HG03175 (cell line): ENCODE measurements around the gene EP300.
"Not testable (repeated sequence)": the region's sequence is repeated elsewhere in the genome, so short reads cannot be mapped to it uniquely, and the experiment has no call there.

ENCODE experiments used
- ATAC-seq: cut with Tn5 transposase; IDR thresholded peaks from one replicate; pipeline ENCODE4 v1.9.1; 2021; ENCODE audit warnings: mild to moderate bottlenecking, moderate library complexity; ENCODE audit not compliant: unreplicated experiment

Gene EP300

DNA sequence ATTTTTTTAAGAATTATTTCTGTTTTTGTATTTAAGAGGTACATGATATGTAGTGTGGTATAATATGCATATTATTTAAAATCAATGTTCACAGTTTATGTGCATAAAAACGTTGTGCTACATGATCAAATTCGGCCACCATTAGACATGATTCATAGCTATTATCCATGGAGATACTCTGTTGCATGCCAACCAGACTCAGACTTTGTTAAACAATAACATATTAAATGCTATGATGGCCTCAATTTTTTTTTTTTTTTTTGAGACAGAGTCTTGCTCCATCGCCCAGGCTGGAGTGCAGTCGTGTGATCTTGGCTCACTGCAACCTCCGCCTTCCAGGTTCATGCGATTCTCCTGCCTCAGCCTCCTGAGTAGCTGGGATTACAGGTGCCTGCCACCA lies 53.5 kb downstream of the EP300 start:
- ATAC-seq: not testable (repeated sequence)

DNA sequence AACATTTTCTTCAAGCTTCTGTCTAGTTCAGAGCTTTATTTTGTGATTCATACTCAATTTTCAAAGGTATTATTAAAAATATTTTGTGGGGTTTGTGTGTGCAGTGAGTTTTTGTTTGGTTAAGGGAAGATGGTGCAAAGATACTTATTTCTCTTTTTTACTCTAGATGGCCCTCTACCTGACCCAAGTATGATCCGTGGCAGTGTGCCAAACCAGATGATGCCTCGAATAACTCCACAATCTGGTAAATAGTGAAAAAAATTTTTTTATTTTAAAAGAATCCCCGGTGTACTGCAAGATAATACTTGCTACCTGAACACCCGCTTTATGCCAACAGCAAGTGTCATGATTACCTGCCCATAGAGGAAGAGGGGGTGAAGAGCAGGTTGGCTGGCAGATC lies 54.2 kb downstream of the EP300 start:
- ATAC-seq: no peak

- ATAC-seq: no peak
Measured at GRCh38 chr22:41147722-41148121, 55.3 kb downstream of the EP300 start.

GRCh38 chr22:41152902-41153301 lies 60.5 kb downstream of the EP300 start:
- ATAC-seq: no peak

DNA sequence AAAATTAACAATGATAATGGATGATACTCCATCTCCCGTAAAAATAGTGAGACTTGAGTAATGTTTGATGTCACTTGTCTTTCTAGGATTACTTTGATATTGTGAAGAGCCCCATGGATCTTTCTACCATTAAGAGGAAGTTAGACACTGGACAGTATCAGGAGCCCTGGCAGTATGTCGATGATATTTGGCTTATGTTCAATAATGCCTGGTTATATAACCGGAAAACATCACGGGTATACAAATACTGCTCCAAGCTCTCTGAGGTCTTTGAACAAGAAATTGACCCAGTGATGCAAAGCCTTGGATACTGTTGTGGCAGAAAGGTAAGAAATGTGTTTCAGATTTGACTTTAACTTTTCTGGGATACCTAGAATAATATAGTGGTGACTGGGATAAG lies 64.7 kb downstream of the EP300 start:
- no peak for ATAC-seq

DNA sequence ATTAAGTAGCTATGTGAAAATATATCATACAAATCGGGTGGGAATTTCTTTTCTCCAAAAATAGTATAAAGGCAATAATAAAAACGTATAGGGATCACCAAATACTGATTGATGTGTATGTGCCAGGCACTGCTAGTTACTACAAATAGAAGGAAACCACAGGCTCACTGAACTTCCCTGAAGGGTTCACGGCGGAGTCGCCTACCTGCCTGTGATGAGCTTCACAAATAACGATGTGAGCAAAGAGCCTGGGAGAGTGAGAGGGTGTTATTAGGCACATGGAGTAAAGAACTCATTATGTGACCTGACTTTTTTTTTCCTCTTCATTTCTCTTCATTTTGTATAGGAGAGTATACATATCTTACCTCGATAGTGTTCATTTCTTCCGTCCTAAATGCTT lies 76.8 kb downstream of the EP300 start:
- ATAC-seq: no peak

DNA sequence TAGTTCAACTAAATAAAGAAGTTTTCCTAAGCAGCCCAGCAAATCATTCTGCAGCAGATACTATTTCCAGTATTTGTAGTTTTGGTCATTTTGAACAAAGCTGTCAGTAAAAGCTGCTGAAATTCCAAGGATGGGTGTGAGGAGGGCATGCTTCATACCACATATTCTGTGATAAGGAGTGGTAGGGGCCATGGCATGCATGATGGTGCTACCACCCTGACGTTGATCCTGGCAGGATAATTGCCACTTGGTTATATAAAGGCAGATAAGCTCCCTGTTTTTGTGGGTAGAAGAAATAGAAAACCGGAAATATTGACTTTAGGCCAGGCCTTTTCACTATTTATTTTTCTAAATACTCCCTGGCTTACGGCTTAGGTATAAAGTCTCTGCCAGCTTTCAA lies 79.6 kb downstream of the EP300 start:
- no peak for ATAC-seq

GRCh38 chr22:41175546-41175945 lies 83.2 kb downstream of the EP300 start:
- ATAC-seq: no peak

GRCh38 chr22:41177040-41177621 lies 84.7 kb downstream of the EP300 start:
- no peak for ATAC-seq

DNA sequence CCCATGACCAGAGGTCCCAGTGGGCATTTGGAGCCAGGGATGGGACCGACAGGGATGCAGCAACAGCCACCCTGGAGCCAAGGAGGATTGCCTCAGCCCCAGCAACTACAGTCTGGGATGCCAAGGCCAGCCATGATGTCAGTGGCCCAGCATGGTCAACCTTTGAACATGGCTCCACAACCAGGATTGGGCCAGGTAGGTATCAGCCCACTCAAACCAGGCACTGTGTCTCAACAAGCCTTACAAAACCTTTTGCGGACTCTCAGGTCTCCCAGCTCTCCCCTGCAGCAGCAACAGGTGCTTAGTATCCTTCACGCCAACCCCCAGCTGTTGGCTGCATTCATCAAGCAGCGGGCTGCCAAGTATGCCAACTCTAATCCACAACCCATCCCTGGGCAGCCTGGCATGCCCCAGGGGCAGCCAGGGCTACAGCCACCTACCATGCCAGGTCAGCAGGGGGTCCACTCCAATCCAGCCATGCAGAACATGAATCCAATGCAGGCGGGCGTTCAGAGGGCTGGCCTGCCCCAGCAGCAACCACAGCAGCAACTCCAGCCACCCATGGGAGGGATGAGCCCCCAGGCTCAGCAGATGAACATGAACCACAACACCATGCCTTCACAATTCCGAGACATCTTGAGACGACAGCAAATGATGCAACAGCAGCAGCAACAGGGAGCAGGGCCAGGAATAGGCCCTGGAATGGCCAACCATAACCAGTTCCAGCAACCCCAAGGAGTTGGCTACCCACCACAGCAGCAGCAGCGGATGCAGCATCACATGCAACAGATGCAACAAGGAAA lies 85.4 kb downstream of the EP300 start:
- no peak for ATAC-seq

DNA sequence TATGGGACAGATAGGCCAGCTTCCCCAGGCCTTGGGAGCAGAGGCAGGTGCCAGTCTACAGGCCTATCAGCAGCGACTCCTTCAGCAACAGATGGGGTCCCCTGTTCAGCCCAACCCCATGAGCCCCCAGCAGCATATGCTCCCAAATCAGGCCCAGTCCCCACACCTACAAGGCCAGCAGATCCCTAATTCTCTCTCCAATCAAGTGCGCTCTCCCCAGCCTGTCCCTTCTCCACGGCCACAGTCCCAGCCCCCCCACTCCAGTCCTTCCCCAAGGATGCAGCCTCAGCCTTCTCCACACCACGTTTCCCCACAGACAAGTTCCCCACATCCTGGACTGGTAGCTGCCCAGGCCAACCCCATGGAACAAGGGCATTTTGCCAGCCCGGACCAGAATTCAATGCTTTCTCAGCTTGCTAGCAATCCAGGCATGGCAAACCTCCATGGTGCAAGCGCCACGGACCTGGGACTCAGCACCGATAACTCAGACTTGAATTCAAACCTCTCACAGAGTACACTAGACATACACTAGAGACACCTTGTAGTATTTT lies 86.1 kb downstream of the EP300 start:
- no peak for ATAC-seq

GRCh38 chr22:41180362-41180761 lies 88.0 kb downstream of the EP300 start:
- not testable (repeated sequence) for ATAC-seq

DNA sequence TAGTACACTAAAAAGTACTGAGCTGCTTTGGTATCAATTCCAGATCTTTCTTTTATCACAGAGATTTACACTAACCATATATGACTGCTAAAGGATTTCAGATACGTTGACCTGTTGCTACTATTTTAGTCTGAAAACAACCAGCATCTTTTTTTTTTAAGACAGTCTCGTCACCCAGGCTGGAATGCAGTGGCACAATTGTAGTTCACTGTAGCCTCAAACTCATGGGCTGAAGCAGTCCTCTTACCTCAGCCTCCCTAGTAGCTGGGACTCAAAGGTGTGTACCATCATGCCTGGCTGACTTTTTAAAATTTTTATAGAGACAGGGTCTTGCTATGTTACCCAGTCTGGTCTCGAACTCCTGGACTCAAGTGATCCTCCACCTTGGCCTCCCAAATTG lies 88.5 kb downstream of the EP300 start:
- ATAC-seq: no peak

DNA sequence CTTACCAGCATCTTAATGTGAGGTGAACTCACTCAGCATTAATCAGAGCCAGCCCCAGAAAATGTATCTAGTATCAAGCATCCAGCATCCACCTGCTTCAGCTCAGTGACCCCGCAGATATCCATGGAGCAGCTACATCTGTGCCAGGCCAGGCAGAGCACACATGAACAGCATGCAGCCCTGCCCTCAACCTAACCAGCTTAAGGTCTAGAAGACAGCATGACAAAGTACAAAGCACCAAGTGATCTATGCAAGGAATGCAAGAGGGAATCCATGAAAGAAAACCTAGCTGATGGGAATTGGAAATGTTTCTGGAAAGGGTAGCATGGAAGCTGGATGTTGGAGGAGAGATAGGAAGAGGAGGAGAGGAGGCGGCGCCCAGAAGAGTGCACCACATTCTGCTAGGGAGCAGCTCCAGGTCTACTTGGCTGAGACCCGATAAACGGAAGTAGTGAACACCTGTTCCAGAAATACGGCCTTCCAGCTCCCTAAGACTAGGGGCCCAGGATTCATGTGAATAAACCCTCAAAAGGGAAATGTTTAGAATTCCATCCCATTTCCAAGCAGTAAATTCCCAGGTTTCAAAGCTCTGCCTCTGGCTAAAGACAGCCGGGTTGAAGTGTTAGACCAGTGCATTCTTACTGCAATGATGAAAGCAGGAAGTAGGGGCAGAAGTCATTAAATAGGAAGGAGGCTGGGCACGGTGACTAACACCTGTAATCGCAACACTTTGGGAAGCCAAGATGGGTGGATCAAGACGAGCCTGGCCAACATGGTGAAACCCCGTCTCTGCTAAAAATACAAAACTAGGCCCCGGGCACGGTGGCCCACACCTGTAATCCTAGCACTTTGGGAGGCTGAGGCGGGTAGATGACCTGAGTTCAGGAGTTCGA lies 89.2 kb downstream of the EP300 start:
- no peak for ATAC-seq

DNA sequence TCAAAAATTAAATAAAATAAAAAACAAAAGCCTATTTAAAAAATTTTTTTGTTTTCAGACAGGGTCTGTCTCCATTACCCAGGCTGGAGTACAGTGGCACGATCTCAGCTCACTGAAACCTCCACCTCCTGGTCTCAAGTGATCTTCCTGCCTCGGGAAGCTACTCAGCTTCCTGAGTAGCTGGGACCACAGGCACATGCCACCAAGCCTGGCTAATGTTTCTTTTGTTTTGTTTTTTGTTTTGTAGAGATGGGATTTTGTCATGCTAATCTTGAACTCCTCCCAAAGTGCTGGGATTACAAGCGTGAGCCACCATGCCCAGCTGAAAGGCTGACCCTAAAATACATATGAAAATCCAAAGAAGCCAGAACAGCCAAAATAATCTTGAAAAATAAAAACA lies 92.3 kb downstream of the EP300 start:
- no peak for ATAC-seq

GRCh38 chr22:41191467-41191866 lies 99.1 kb downstream of the EP300 start:
- ATAC-seq: no peak

- ATAC-seq: no peak
Measured at GRCh38 chr22:41193829-41194228, 101.4 kb downstream of the EP300 start.

GRCh38 chr22:41197038-41197972 lies 104.9 kb downstream of the EP300 start:
- peak; percentile 75 for ATAC-seq

GRCh38 chr22:41198027-41198580 lies 105.7 kb downstream of the EP300 start:
- ATAC-seq: no peak

DNA sequence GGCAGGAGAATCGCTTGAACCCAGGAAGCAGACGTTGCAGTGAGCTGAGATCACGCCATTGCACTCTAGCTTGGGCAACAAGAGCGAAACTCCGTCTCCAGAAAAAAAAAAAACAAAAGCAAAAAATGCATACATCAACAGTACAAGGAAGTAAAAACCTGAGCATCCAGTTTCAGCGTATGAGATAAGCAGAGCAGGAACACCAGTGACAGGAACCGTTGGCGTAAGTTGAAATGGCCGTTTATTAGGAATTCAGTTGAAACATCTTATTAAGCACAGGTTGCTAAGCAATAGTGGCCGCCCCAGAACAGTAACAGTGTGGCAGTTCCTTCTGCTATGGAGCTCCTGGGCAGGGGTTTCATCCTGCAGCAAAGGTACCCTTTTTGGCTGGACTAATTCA lies 108.7 kb downstream of the EP300 start:
- no peak for ATAC-seq
